Ishikawa (cell line): ENCODE data around the gene PGBD5.

Experiments used
- CEBPB ChIP-seq: IDR thresholded peaks from 2 replicates; pipeline ENCODE4 v1.6.1; 2012
- CREB1 ChIP-seq: IDR thresholded peaks from 2 replicates; pipeline ENCODE4 v1.6.1; 2012; ENCODE audit warnings: low read depth
- EGR1 ChIP-seq: IDR thresholded peaks from 2 replicates; pipeline ENCODE4 v1.6.1; 2012
- EP300 ChIP-seq: IDR thresholded peaks from 2 replicates; pipeline ENCODE4 v1.6.1; 2012; ENCODE audit warnings: borderline replicate concordance
- FOXM1 ChIP-seq: IDR thresholded peaks from 2 replicates; pipeline ENCODE4 v1.6.1; 2012; ENCODE audit warnings: low read depth, borderline replicate concordance
- NFIC ChIP-seq: IDR thresholded peaks from 2 replicates; pipeline ENCODE4 v1.6.1; 2012
- RAD21 ChIP-seq: IDR thresholded peaks from 2 replicates; pipeline ENCODE4 v1.6.1; 2012; ENCODE audit warnings: low read depth
- TAF1 ChIP-seq: IDR thresholded peaks from 2 replicates; pipeline ENCODE4 v1.6.1; 2012; ENCODE audit warnings: low read depth, mild to moderate bottlenecking
- TCF12 ChIP-seq: IDR thresholded peaks from 2 replicates; pipeline ENCODE4 v1.6.1; 2012; ENCODE audit warnings: low read depth
- TEAD4 ChIP-seq: IDR thresholded peaks from 2 replicates; pipeline ENCODE4 v1.6.1; 2012
- YY1 ChIP-seq: IDR thresholded peaks from 2 replicates; pipeline ENCODE4 v1.6.1; 2012; ENCODE audit warnings: low read depth
- ZBTB7A ChIP-seq: IDR thresholded peaks from 2 replicates; pipeline ENCODE4 v1.6.1; 2012; ENCODE audit warnings: low read depth
- TF ChIP-seq, protein P1 (sequence below): IDR thresholded peaks from 2 replicates; pipeline ENCODE4 v1.6.1; 2012
- TF ChIP-seq, protein P2 (sequence below): IDR thresholded peaks from 2 replicates; pipeline ENCODE4 v1.6.1; 2012; ENCODE audit warnings: low read depth, mild to moderate bottlenecking
- TF ChIP-seq, protein P3 (sequence below): IDR thresholded peaks from 2 replicates; pipeline ENCODE4 v1.6.1; 2012

Gene PGBD5

DNA sequence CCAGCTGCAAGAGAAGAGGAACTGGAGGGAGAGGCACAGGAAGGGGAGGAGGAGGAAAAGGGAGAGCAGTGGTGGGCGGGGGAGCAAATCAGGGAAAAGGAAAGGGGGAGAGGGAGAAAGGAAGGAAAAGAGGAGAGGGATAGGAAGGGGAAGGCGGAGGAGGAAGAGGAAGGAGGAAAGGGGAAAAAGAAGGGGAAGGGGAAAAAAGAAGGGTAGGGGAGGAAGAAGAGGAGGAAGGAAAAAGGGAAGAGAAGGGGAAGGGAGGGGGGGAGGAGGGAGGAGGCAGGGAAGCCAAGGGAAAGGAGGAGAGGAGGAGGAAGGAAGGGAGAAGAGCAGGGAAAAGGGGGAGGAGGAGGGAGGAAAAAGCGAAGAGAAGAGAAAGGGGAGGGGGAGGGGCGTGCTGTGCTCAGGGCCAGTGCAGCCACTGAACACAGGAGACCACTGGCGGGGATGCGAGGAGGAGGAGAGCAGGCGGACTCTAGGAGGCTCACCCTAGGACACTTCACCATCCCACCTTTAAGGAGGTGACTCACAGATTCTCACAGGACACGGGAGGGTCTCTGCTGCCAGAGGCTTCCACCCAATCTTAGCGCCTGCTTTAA, 33.1 kb downstream of the PGBD5 start:
- TF ChIP-seq YY1: no peak
- TF ChIP-seq TAF1: no peak
- TF ChIP-seq NFIC: no peak
- TF ChIP-seq, protein P1, sequence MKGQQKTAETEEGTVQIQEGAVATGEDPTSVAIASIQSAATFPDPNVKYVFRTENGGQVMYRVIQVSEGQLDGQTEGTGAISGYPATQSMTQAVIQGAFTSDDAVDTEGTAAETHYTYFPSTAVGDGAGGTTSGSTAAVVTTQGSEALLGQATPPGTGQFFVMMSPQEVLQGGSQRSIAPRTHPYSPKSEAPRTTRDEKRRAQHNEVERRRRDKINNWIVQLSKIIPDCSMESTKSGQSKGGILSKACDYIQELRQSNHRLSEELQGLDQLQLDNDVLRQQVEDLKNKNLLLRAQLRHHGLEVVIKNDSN: no peak
- TF ChIP-seq TEAD4: no peak
- no peak for TF ChIP-seq ZBTB7A
- TF ChIP-seq, protein P2, sequence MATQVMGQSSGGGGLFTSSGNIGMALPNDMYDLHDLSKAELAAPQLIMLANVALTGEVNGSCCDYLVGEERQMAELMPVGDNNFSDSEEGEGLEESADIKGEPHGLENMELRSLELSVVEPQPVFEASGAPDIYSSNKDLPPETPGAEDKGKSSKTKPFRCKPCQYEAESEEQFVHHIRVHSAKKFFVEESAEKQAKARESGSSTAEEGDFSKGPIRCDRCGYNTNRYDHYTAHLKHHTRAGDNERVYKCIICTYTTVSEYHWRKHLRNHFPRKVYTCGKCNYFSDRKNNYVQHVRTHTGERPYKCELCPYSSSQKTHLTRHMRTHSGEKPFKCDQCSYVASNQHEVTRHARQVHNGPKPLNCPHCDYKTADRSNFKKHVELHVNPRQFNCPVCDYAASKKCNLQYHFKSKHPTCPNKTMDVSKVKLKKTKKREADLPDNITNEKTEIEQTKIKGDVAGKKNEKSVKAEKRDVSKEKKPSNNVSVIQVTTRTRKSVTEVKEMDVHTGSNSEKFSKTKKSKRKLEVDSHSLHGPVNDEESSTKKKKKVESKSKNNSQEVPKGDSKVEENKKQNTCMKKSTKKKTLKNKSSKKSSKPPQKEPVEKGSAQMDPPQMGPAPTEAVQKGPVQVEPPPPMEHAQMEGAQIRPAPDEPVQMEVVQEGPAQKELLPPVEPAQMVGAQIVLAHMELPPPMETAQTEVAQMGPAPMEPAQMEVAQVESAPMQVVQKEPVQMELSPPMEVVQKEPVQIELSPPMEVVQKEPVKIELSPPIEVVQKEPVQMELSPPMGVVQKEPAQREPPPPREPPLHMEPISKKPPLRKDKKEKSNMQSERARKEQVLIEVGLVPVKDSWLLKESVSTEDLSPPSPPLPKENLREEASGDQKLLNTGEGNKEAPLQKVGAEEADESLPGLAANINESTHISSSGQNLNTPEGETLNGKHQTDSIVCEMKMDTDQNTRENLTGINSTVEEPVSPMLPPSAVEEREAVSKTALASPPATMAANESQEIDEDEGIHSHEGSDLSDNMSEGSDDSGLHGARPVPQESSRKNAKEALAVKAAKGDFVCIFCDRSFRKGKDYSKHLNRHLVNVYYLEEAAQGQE: no peak
- no peak for TF ChIP-seq EGR1
- TF ChIP-seq FOXM1: no peak
- TF ChIP-seq, protein P3, sequence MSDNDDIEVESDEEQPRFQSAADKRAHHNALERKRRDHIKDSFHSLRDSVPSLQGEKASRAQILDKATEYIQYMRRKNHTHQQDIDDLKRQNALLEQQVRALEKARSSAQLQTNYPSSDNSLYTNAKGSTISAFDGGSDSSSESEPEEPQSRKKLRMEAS: no peak
- no peak for TF ChIP-seq EP300
- TF ChIP-seq RAD21: no peak
- TF ChIP-seq TCF12: no peak
- TF ChIP-seq CREB1: no peak
- no peak for TF ChIP-seq CEBPB

DNA sequence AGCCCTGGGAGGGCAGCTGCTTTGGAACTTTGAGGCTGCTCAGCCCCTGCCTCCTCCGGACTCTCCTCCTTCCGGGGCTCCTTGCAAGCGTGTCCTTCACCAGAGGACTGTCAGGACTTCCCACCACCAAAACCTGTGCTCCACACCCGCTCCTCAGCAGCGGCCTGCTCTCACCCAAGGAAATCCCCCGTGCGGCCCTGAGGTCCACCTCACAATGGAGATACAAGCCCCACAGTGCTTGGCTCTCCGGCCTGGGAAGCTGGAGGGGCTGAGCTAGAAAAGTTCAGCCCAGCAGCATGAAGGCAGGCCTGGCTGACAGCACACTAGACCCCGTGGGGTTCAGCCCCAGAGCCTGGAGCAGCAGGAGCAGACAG, 33.6 kb downstream of the PGBD5 start:
- TF ChIP-seq CREB1 (no peak), EP300 (no peak), TAF1 (no peak), NFIC (no peak), CEBPB (no peak), EGR1 (no peak), TEAD4 (no peak), RAD21 (no peak), ZBTB7A (no peak), FOXM1 (no peak), TCF12 (no peak), YY1 (no peak)
- TF ChIP-seq, protein P3: no peak
- TF ChIP-seq, protein P2: no peak
- TF ChIP-seq, protein P1: no peak

DNA sequence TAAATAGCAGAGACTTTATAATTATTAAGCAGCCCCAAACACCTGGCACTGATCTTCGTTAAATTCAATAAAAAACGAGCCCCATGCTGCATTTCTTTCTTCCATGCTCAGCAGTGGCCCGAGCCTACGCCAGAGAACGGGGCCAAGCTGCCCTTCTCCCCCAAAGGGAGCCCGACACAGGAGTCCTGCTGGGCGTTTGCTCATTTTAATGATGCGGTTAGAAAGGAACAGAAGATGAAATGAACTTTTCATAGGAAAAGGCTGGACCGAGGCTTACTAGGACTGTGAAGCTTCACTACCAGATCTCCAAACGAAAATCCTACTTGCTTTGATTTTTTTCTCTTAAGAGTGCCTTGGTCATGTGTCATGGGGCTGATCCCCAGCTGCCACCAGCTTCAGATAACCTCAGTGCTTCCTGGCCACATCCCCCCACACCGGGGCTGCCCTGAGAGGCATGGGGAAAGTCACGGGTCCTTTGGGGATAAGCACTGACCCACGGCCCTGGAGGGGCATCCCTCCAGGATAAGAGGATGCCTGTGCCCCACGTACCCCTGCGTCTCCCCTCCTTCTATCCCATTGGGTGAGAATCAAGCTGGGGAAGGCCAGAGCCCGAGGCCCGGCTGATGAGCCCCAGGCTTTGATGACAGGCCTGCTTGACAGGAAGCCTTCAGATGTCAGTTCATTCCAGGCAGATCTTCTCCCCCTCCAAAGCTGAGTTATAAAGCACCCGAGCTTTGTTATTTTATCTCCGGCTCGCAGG, 34.2 kb downstream of the PGBD5 start:
- no peak for TF ChIP-seq FOXM1
- TF ChIP-seq CEBPB: no peak
- TF ChIP-seq, protein P1: no peak
- no peak for TF ChIP-seq TAF1
- no peak for TF ChIP-seq YY1
- TF ChIP-seq EGR1: no peak
- TF ChIP-seq, protein P3: no peak
- TF ChIP-seq RAD21: no peak
- no peak for TF ChIP-seq NFIC
- no peak for TF ChIP-seq EP300
- TF ChIP-seq ZBTB7A: no peak
- TF ChIP-seq, protein P2: no peak
- no peak for TF ChIP-seq CREB1
- TF ChIP-seq TEAD4: no peak
- TF ChIP-seq TCF12: no peak
